Fibroblast of lung (primary cell): ENCODE measurements around the gene KCNJ6.
"Not testable (repeated sequence)": the region's sequence is repeated elsewhere in the genome, so short reads cannot be mapped to it uniquely, and the experiment has no call there.

Experiments
- EZH2 ChIP-seq: IDR thresholded peaks from 2 replicates; pipeline ENCODE4 v1.5.1; 2012; ENCODE audit warnings: low read length, control low read depth, mild to moderate bottlenecking; ENCODE audit errors: missing control alignments
- TF ChIP-seq, protein P1 (sequence below), 2 donors: IDR thresholded peaks in 1 of 2; conservative IDR thresholded peaks in 1 of 2; 1 replicate in 1 of 2; 2 replicates in 1 of 2; pipeline ENCODE4 v1.5.1; 2011 to 2012; ENCODE audit warnings: low read length in 2 of 2, control low read depth in 1 of 2, inconsistent platforms in 1 of 2, low read depth in 1 of 2, mild to moderate bottlenecking in 1 of 2

GRCh38 chr21:37761406-37761805, 154.9 kb downstream of the KCNJ6 start:
- TF ChIP-seq, protein P1, sequence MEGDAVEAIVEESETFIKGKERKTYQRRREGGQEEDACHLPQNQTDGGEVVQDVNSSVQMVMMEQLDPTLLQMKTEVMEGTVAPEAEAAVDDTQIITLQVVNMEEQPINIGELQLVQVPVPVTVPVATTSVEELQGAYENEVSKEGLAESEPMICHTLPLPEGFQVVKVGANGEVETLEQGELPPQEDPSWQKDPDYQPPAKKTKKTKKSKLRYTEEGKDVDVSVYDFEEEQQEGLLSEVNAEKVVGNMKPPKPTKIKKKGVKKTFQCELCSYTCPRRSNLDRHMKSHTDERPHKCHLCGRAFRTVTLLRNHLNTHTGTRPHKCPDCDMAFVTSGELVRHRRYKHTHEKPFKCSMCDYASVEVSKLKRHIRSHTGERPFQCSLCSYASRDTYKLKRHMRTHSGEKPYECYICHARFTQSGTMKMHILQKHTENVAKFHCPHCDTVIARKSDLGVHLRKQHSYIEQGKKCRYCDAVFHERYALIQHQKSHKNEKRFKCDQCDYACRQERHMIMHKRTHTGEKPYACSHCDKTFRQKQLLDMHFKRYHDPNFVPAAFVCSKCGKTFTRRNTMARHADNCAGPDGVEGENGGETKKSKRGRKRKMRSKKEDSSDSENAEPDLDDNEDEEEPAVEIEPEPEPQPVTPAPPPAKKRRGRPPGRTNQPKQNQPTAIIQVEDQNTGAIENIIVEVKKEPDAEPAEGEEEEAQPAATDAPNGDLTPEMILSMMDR (conservative IDR thresholded peaks at IDR 0.05 in 1 of 2, IDR thresholded peaks at IDR 0.05 in 1 of 2; ENCODE audit: low read depth in 1 of 2, low read length in 2 of 2) = not testable (repeated sequence)
- not testable (repeated sequence) for TF ChIP-seq EZH2
